Ovary (tissue), 3 donors: ENCODE measurements around the gene SDF2.

Experiments used
- EP300 ChIP-seq: sonication (generic); formaldehyde crosslinking; IDR thresholded peaks from one replicate; pipeline ENCODE4 v1.6.1; 2017; ENCODE audit warnings: antibody characterized with exemption
- POLR2A ChIP-seq: fragments of 450-650 bp; IDR thresholded peaks from one replicate; pipeline ENCODE4 v1.6.1; 2017; ENCODE audit warnings: antibody characterized with exemption, mild to moderate bottlenecking, moderate library complexity
- TF ChIP-seq, protein P1 (sequence below), 3 donors: fragments of 450-650 bp in 2 of 3; fragments of 200-600 bp in 1 of 3; IDR thresholded peaks; one replicate each; pipeline versions ENCODE4 v1.5.1 to v1.8.0; 2016 to 2022; ENCODE audit warnings: antibody characterized with exemption in 3 of 3, mild to moderate bottlenecking in 1 of 3
- donor health status: DM: no; HTN: no; CAD: no.

DNA sequence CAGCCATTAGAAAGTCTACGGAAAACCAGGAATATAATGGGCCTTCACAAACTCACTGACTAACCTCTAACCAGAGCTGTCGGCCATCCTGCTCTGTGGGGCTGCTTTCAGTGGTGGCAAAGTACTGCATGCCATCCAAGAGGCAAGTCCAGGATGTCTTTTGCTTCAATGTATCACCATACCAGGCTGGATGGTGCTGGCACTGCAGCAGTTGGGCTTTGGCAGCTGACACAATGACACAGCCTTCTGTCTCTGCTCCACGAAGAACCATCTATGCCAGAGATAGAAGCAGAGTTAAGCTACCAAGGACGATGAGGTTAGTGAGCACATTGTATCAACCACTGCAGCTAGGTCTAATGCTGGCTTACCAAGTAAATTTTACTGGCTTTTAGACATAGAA lies 38.0 kb downstream of the SDF2 start:
- TF ChIP-seq POLR2A, result no peak
- TF ChIP-seq, protein P1, sequence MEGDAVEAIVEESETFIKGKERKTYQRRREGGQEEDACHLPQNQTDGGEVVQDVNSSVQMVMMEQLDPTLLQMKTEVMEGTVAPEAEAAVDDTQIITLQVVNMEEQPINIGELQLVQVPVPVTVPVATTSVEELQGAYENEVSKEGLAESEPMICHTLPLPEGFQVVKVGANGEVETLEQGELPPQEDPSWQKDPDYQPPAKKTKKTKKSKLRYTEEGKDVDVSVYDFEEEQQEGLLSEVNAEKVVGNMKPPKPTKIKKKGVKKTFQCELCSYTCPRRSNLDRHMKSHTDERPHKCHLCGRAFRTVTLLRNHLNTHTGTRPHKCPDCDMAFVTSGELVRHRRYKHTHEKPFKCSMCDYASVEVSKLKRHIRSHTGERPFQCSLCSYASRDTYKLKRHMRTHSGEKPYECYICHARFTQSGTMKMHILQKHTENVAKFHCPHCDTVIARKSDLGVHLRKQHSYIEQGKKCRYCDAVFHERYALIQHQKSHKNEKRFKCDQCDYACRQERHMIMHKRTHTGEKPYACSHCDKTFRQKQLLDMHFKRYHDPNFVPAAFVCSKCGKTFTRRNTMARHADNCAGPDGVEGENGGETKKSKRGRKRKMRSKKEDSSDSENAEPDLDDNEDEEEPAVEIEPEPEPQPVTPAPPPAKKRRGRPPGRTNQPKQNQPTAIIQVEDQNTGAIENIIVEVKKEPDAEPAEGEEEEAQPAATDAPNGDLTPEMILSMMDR (IDR thresholded peaks at IDR 0.05), result no peak
- no peak for TF ChIP-seq EP300
